DMS53 treated with DMSO at 0.1 percent for 48 hours (cell line): ENCODE results near the gene FLT1.

ENCODE experiments used
- DNase-seq: peaks from one replicate; lab custom pipeline; 2025; ENCODE audit not compliant: unreplicated experiment; lab: John Stamatoyannopoulos, UW

FLT1 gene, protein sequence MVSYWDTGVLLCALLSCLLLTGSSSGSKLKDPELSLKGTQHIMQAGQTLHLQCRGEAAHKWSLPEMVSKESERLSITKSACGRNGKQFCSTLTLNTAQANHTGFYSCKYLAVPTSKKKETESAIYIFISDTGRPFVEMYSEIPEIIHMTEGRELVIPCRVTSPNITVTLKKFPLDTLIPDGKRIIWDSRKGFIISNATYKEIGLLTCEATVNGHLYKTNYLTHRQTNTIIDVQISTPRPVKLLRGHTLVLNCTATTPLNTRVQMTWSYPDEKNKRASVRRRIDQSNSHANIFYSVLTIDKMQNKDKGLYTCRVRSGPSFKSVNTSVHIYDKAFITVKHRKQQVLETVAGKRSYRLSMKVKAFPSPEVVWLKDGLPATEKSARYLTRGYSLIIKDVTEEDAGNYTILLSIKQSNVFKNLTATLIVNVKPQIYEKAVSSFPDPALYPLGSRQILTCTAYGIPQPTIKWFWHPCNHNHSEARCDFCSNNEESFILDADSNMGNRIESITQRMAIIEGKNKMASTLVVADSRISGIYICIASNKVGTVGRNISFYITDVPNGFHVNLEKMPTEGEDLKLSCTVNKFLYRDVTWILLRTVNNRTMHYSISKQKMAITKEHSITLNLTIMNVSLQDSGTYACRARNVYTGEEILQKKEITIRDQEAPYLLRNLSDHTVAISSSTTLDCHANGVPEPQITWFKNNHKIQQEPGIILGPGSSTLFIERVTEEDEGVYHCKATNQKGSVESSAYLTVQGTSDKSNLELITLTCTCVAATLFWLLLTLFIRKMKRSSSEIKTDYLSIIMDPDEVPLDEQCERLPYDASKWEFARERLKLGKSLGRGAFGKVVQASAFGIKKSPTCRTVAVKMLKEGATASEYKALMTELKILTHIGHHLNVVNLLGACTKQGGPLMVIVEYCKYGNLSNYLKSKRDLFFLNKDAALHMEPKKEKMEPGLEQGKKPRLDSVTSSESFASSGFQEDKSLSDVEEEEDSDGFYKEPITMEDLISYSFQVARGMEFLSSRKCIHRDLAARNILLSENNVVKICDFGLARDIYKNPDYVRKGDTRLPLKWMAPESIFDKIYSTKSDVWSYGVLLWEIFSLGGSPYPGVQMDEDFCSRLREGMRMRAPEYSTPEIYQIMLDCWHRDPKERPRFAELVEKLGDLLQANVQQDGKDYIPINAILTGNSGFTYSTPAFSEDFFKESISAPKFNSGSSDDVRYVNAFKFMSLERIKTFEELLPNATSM (N-terminal part only)

DNA sequence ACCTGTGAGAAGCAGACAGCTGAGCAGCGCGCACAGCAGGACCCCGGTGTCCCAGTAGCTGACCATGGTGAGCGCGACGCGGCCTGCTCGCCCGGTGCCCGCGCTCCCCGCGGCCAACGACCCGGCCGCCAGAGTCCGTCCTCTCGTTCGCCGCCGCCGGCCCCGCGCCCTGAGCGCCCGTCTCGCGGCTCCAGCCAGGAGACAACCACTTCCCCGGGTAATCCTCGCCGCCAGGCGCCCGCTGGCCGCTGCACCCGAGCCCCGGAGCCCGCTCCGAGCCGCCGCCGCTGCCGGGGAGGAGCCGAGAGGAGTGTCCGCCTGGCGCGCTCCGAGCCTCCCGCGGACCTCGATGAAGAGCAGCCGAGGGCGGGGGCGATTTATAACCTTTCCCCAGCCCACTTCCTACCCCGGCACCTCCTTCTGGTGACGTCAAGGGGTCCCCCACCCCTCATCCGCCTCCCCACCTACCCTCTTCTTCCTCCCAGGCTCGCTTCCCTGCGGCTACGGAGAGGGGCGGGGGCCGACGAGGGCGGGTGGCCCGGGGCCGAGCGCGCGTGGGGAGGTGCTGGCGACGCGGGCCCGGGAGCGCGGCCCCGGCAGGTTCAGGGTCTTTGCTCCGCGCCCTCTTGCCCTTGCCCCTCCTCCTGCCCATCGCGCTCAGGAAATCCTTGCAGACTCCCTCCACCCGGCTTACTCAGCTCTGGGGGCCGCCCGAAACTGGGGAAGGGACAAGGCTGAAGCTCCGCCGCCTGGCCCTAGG, at the start of gene FLT1:
Gene FLT1, minus strand, starts transcription at position 351 of the 760 bp plus-strand sequence. Its CDS starts 285 bp downstream, at position 66.
- DNase-seq: peak; percentile 18

DNA sequence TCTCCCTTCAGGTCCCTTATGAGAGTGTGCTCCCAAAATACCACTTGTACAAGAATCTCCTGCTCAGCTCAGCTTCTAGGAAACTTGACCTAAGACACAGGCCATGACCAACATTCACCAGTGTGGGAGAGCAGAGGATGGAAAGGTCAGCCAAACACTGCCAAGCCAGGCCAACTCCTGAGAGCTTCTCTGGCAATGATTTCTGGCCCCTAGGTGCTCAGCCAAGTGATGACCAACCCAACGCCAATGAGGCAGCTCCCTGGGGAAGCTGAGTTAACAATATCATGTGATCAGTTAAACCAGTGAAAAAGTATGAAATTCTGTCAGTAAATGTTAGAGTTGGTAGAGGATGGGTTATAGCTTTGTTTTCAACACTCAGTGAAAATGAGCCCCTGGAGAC, 49.1 kb upstream of the FLT1 start:
- DNase-seq: no peak

DNA sequence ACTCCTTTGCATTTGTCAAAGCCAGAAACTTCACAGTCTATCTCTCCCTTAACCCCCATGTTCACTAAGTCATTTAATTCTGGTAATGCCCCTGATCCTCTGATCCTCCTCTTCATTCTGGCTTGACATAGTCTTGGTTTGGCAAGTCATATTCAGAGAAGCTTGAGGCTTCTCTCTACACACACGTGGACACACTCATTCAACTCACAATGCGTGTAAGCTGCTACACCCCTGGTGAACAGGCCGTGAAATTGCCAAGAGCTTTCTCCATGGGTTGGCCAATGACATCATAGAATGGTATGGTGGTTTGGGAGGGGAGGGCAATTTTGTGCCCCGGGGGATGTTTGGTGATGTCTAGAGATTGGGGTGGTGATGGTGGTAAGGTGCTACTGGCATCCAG, 47.9 kb upstream of the FLT1 start:
- DNase-seq: no peak

DNA sequence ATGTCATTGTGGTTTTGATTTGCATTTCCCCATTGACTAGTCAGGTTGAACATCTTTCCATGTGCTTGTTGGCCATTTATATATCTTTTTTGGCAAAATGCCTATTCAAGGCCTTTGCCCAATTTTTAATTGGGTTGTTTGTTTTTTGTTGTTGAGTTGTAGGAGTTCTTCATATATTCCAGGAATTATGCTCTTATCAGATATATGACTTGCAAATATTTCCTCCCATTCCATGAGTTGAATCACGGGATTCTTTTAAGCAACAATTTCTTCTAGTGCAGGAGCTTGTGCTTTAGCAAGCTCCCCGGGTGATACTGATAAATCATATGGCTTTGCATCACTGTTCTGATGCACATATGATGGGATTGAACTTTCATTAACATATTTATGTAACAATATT, 47.0 kb upstream of the FLT1 start:
- no peak for DNase-seq

DNA sequence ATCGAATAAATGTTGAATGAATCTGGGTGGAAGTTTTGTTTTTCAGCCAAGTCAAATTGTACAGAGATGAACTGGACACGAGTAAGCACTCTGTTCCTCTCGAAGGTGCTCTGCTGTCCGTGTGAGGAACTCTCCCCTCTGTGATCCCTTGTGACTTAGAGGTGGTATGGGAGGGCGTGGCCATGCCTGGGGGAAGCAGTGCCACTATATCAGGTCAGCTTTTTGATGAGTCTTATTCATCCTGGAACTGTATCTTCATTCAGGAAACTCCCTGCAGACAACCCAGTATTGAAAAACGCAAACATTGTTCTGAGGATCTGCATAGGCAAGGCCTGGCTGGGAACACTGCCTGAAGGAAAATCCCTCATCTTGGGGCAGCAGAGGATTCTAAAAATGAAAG, 45.7 kb upstream of the FLT1 start:
- no peak for DNase-seq

DNA sequence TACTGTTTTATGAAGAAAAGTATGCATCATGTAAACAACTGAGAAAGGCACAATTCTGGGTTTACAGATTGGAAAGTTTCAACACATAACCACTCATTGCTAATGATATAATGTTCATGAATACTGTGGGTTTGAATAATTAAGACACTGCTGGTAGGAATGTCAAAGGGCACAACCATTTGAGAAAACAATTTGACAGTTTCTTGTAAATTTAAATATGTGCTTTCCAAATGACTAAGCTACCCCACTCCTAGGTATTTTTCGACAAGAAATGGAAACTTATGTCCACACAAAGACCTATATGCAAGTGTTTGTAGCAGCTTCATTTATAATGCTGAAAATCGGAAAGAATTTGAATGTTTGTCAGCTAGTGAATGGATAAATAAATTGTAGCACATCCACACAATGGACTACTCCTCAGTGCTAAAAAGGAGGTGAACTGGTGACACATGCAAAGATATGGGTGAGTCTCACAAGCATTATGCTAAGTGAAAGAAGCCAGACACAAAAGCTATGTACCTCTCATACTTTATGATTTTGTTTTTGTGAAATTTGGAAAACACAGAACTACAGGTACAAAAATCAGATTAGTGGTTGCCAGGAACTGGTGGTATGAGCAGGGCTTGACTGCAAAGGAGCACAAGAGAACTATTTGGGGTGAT, 44.8 kb upstream of the FLT1 start:
- DNase-seq: no peak

DNA sequence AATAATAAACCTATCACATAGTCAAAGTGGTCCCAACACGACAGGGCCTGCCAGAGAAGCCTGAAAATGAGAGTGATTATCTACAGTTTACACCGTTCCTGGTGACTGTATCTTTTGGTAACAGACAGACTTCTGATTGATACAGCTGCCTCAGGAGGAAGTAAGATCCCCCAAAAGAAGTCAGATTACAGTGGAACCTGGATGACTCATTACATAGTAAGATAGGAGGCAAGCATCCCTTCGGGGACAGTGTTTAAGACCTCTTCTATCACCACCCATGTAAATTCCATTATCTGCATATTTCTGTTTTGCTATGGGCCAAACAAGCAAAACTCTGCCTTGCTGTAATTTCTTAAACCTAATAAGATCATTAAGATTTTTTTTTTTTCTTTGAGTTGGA, 44.0 kb upstream of the FLT1 start:
- no peak for DNase-seq

DNA sequence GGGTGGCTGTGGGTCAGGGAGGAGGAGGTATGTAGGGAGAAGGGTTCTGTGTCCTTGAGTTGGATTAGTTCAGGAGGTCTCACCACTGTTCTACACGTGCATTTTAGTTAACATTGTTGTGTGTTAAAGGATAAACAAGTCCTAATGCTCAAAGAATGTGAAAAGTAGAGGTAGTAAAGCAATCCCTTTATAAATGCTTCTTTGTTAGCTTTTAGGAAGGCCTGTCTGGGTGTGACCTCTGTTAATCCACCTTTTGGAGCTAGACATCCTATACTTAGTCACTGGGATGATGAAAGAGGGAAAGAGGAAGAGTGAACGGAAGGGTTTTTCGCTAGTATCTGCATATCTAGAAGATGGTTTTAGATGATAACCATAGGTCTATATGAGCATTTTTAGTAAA, 42.2 kb upstream of the FLT1 start:
- DNase-seq: no peak

DNA sequence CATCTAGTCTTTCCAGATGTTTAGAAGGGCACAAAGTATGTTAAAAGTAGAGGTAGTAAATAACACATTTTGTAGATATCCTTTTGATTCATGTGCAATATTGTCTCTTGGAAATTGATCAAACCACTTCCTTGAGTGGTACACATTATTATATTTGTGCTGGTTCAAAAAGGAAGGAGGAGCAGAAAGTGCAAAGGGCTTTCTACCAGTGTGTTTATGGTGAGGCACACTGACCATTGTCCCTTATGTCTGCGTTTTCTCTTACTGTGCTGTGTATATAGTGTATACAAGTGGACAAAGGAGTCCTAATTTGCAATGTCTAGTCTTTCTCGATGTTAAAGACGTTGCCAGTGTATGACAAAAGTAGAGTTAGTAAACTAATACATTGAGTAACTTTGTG, 41.4 kb upstream of the FLT1 start:
- DNase-seq: no peak

DNA sequence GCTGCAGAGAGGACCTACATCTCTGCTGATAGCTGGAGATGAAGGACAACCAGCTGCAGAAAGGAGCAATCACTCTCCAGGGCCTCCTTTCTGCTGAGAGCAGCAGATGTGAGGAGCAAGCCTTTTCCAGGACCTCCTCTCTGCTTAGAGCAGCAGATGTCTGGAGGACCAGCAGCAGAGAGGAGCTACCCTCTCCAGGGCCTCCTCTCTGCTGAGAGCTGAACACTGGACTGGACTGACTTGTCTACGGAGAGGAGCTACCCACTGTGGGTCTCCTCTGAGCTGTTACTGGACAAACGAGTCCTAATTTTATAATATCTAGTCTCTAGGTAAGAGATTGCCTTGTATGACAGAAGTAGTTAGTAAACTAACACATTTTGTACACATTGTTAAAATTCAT, 40.8 kb upstream of the FLT1 start:
- no peak for DNase-seq

DNA sequence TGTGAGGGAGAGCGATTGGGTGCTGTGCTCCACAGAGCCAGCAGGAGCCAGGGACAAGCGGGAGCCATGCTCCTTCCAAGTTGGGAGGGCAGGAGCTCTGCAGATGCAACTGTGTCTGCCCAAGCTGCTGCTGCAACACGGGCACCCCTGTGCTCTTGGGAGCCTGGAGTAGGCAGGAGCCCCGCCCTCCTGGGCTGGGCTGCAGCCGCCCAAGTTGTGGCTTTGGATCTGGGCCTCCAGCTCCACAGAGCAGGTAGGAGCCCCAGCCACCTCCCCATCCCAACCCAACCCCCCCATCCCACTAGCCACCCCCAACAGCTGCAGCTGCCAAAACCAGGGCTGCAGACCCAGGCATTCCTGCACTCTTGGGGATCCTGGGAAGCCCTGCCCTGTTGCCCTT, 39.9 kb upstream of the FLT1 start:
- DNase-seq: no peak

DNA sequence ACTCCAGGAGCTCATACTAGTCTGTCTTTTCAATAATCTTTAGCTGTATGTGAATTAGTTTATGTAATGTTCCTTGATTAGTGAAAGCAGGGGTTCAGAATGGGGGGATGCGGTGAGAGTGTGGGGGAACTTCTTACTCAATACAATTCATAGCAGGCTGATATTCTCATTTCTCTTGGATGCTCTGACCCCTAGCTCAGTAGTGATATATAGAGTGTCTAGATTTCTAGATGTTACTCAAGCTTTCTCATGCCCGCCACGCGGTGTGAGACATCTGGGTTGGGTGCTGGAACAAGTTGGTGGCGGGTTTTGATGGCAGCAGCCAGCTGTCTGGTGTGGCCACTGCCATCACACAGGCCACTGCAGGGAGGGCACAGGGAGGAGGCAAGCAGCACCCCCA, 39.3 kb upstream of the FLT1 start:
- no peak for DNase-seq

DNA sequence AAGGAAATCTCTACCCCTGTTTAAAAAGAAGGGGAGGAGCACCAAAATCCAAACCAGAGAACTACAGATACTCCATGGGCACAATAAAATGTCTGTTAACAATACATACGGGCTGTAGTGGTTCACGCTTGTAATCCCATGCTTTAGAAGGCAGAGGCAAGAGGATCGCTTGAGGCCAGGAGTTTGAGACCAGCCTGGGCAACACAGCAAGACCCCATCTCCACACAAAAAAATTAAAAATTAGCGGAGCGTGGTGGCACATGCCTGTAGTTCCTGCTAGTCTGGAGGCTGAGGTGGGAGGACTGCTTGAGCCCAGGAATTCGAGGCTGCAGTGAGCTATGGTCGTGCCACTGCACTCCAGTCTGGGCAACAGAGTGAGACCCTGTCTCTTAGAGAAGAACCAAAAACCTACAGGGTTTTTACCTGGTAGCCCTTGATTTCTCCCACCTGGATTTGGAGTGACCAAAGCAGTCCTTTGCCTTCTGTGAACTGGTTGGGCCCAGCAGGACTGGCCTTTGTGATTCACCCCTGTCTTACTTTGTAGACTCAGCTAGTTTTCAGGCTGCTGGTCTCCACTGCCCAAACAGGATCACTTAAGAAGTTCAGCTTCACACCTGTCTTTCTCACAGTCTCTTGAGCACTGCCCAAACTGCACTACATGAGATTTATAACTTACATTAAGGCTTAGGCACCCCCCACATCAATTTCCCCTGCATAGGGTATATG, 38.7 kb upstream of the FLT1 start:
- no peak for DNase-seq

DNA sequence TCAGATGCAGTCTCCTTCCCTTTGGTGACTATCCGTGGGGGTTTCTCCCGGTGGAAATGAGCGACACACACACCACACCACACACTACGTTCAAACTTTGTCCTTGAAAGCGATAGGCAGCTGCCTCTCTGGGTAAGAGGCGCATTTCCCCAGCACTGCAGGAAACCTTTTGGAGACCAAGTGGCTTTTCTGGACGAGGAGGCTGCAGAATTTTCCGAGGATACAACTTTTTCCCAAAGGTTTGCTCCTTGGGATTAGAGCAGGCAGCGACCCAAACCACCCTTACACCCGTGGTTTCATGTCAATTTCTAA, 38.2 kb upstream of the FLT1 start:
- no peak for DNase-seq

DNA sequence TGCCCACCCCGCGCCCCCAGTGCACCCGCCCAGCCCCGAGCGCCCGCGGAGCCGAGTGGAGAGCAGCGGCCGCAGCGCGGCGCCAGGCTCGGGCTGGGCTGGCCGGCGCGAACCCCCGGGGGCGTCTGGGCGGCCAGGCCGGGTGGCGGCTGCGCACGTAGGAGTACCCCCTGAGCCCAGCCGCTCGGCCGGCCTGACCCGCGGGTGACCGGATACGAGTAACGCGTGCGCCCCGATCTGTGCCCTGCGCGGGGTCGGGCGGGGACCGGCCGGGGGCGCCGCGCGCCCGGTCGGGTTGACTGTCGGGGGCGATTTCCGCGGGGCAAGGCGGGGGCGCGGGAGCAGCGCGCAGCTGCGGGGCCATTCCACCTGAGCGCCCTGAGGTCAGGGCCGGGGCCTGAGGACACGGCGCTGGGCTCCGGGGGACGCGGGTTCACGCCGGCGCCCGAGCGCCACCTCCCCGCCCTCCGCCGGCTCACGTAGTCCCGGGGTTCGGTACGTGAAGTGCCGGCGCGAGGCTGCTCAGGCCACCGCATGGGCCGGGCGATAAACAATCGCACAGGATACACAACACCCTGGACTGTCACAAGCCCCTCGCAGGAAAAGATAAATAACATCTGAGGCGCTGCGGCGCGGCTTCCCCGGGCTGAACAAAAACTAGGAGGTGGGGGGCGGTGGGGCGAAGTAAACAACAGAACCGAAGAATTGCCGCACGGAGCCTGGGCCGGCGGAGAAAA, 37.6 kb upstream of the FLT1 start:
- DNase-seq: no peak

DNA sequence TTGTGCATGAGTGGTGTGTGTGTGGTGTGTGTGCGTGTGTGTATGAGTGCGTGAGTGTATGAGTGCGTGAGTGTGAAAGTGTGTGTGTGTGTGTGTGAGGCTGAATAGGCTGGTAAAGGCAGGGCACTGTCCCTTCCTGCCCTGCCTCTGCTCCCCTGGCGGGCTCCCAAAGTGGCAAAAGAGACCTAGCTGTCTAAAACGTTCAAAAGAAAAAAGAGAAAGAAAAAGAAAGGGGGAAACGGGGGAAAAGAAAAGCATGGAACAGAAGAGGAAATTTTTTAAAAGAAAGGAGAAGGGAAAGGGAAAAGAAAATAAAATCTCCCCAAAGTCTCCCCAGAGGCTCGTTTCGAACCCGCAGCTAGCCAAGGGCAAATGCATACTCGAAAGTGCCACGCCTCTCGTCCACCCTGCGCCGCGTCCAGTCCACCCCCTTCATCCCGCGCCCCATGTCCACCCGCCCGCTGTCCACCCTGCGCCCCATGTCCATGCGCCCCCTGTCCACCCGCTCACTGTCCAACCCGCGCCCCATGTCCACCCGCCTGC, 37.0 kb upstream of the FLT1 start:
- DNase-seq: no peak

DNA sequence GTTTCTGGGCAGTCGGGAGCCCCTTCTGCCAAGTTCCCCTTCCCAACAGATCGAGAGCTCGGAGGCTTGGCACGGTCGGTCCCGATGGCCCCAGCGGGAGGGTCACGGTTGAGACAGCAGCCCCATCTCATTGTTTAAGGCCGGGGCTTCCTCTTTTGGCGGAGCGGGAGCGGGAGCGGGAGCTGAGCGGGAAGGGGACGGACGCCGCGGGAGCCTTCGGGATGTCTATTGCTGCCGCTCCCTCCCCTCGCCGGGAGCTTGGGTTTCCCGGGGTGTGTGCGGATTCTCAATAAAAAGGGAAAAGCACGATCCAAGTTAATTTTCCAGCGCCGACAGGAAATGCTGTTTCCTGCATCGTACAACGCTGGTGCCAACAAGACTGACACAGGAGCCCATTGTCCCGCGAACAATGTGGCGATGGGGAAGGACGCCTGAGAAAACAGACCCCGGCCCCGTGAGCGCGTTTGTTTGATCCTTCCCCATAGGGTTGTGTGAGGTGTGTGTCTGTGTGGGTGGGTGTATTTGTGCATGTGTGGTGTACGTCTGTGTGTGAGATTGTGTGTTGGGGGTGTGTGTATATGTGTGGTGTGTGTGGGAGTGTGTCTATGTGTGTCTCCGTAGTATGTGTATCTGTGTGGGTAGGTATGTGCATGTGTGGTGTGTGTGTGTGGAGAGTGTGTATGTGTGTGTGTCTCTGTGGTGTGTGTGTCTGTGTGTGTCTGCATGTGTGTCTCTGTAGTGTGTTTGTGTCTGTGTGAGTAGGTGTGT, 36.3 kb upstream of the FLT1 start:
- peak; percentile 69 for DNase-seq

DNA sequence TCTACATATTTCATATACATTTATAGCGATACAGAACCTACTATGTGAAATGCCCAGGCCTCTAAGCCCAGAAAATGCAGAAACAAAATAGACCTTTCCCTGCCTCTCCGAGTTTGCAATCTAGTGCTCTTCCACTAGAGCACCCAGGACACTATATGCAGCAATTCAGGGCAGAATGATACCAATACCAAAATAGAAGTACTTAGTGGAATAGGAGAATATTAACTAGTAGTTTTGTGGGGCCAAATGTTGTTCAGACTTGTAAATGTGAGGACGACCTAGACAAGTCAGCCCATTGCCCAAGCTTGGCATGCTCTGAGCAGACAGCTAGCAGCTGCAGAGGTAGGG, 35.8 kb upstream of the FLT1 start:
- peak; percentile 69 for DNase-seq
